ENCODE data around the gene COBLL1. TPM values are rescaled to one million over a fixed set of nuclear protein-coding genes. Genes with fewer than 3 reads are reported as not detected.

The COBLL1 gene
- total RNA-seq, 1 experiment from 2014 or later, result 47.0 TPM

DNA sequence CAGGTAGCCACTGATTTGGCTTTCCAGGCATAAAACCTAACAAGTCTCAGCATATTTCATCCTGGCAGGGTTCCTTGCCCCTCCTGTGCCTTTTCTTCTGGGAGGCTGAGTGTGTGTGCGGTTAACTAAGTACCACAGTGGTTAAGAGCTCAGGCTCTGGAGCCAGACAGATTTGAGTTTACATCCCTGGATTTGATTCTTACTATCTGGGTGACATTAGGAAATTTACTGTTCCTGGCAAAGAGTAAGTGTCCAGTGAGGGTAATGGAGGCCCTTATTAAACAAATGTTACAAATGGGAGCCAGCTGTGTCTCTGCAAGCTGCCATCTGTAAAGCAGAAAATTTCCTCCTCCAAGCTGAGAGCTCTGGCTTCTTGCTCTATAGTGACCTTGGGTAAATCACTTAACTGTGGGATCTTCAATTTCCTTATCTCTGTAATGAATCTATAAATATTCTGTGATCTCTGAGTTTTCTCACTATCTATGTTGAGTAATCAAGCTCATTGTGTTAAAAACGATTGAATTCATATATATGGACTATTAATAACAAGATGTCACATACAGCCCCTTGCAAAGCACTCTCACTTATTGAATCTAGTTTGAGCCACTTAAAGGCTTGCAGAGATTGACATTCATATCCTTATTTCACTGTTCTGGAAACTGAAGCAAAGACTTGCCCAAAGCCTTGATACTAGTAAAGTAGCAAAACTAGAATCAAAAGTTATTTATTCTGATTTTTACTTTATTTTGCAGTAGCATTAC lies 6.5 kb upstream of the COBLL1 start:
- DNase-seq (ENCODE audit: unreplicated experiment), result peak; percentile 73
- no peaks in the 10 kb centered on the region for H3K9me3 Mint-ChIP-seq (ENCODE audit: unreplicated experiment)
- no peak overlapping the region for H3K4me3 Mint-ChIP-seq (ENCODE audit: unreplicated experiment)
- CTCF ChIA-PET, result interaction anchor here (0.6 to 1.9 kb wide), 12 partner anchors 9 to 419 kb away, joined by 3 to 8 read pairs (median 4); no protein-coding TSS in a partner anchor
- H3K27me3 Mint-ChIP-seq (ENCODE audit: insufficient read depth, unreplicated experiment), result no peaks in the 10 kb centered on the region
- BruUV-seq (replicated peaks), result no TSS peak
- H3K4me1 Mint-ChIP-seq (ENCODE audit: insufficient read depth, unreplicated experiment), result peaks cover 21% of the 10 kb centered on the region
- peak overlapping the region; percentile 57 for H3K27ac Mint-ChIP-seq (ENCODE audit: low read depth, unreplicated experiment)
- peaks cover 5% of the 10 kb centered on the region for H3K36me3 Mint-ChIP-seq (ENCODE audit: insufficient read depth, unreplicated experiment)
- intact Hi-C loops (cut with micrococcal nuclease), result no loop called here
- TF ChIP-seq, protein P1, sequence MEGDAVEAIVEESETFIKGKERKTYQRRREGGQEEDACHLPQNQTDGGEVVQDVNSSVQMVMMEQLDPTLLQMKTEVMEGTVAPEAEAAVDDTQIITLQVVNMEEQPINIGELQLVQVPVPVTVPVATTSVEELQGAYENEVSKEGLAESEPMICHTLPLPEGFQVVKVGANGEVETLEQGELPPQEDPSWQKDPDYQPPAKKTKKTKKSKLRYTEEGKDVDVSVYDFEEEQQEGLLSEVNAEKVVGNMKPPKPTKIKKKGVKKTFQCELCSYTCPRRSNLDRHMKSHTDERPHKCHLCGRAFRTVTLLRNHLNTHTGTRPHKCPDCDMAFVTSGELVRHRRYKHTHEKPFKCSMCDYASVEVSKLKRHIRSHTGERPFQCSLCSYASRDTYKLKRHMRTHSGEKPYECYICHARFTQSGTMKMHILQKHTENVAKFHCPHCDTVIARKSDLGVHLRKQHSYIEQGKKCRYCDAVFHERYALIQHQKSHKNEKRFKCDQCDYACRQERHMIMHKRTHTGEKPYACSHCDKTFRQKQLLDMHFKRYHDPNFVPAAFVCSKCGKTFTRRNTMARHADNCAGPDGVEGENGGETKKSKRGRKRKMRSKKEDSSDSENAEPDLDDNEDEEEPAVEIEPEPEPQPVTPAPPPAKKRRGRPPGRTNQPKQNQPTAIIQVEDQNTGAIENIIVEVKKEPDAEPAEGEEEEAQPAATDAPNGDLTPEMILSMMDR (IDR thresholded peaks at IDR 0.05; ENCODE audit: unreplicated experiment), result no peak
- POLR2A ChIA-PET, result interaction anchor here (0.6 to 1.8 kb wide), 19 partner anchors 8 to 945 kb away, joined by 3 to 18 read pairs (median 5); no protein-coding TSS in a partner anchor

DNA sequence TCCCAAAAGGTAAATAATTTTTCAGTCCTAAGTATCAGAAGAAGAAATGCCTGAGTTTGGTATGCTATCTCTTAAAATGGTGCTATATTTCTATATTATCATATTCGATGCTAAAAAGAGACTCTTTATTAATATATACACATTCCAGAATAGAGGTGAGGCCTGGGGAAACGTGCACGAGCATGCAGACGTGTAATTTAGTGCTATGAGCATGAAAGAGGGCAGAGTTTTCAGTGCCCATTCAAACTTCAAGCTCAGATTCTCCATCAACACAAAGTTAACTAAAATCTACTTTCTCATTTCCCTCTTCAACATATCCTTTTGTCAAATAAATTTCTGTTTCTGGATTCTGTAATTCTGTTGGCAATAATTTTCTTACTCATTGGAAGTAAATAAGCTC lies 5.7 kb upstream of the COBLL1 start:
- TF ChIP-seq, protein P1 (IDR thresholded peaks at IDR 0.05; ENCODE audit: unreplicated experiment), result no peak
- ChIA-PET POLR2A (interaction anchor here (0.8 to 1.8 kb wide), 18 partner anchors 9 to 946 kb away, joined by 3 to 18 read pairs (median 6); no protein-coding TSS in a partner anchor), CTCF (interaction anchor here (0.6 to 1.9 kb wide), 8 partner anchors 10 to 131 kb away, joined by 3 to 8 read pairs (median 4); no protein-coding TSS in a partner anchor)
- Mint-ChIP-seq H3K4me1 (ENCODE audit: insufficient read depth, unreplicated experiment) (peaks cover 21% of the 10 kb centered on the region), H3K4me3 (ENCODE audit: unreplicated experiment) (no peak overlapping the region), H3K9me3 (ENCODE audit: unreplicated experiment) (no peaks in the 10 kb centered on the region), H3K27ac (ENCODE audit: low read depth, unreplicated experiment) (peak overlapping the region; percentile 57), H3K36me3 (ENCODE audit: insufficient read depth, unreplicated experiment) (peaks cover 5% of the 10 kb centered on the region), H3K27me3 (ENCODE audit: insufficient read depth, unreplicated experiment) (no peaks in the 10 kb centered on the region)
- intact Hi-C loops (cut with micrococcal nuclease), result no loop called here
- DNase-seq (ENCODE audit: unreplicated experiment), result no peak
- BruUV-seq (replicated peaks), result no TSS peak

DNA sequence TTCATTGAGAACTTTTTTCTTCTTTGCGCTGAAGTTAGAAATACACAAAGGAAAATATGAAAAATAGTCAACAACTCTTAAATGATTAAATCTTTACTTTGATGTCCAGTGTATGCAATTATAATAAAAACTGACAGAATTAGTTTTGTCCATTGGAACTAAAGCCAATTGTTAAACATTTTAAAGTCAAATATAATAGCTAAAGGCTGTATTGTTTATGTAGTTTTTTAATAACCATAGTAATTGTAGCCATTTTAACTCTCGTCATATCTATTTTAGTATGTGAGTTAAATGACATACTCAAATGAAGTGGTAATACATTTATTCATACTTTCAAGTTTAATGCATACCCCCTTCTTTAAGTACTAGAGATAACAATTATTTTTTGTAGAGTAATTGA lies 4.7 kb upstream of the COBLL1 start:
- intact Hi-C loops (cut with micrococcal nuclease), result no loop called here
- Mint-ChIP-seq H3K9me3 (ENCODE audit: unreplicated experiment) (no peaks in the 10 kb centered on the region), H3K27me3 (ENCODE audit: insufficient read depth, unreplicated experiment) (no peaks in the 10 kb centered on the region), H3K4me1 (ENCODE audit: insufficient read depth, unreplicated experiment) (peaks cover 21% of the 10 kb centered on the region), H3K27ac (ENCODE audit: low read depth, unreplicated experiment) (no peak overlapping the region), H3K4me3 (ENCODE audit: unreplicated experiment) (no peak overlapping the region), H3K36me3 (ENCODE audit: insufficient read depth, unreplicated experiment) (no peaks in the 10 kb centered on the region)
- ChIA-PET POLR2A (interaction anchor here (0.8 to 2.1 kb wide), 5 partner anchors 10 to 111 kb away, joined by 3 to 9 read pairs (median 7); no protein-coding TSS in a partner anchor), CTCF (interaction anchor here (1.0 to 1.6 kb wide), 3 partner anchors 15 to 108 kb away, joined by 3 read pairs; no protein-coding TSS in a partner anchor)
- BruUV-seq (replicated peaks), result no TSS peak
- TF ChIP-seq, protein P1 (IDR thresholded peaks at IDR 0.05; ENCODE audit: unreplicated experiment), result no peak
- no peak for DNase-seq (ENCODE audit: unreplicated experiment)

DNA sequence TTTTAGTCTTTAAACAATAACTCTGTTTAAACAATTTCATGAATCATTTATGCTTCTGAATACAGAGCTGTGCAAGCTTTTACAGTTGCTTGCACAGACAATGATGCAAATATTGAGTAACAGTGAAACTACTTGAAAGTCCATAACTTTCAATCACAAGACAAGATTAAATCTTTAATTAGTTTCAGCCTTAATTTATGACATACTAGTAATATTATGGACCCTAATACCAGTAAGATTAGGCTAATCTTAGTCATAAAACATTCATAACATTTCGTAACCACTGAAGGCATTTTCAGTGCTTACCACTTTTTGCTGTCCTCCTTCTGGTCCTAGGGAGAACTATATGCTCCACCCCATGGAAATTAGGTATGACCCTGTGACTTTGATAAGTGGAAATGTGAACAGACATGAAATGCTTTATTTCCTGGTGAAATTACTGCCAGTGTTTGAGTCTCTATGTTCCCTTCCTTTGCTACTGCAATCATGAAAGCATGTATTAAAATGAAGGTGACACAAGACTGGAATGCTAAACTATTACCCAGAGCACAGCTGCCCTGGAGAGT lies 1.8 kb upstream of the COBLL1 start:
- DNase-seq (ENCODE audit: unreplicated experiment), result peak; percentile 27
- BruUV-seq (replicated peaks), result no TSS peak
- no peak overlapping the region for H3K27ac Mint-ChIP-seq (ENCODE audit: low read depth, unreplicated experiment)
- intact Hi-C loops (cut with micrococcal nuclease), result loop anchor here (5.0 kb wide), 2 partner anchors 61 to 124 kb away; no protein-coding TSS in a partner anchor
- TF ChIP-seq, protein P1 (IDR thresholded peaks at IDR 0.05; ENCODE audit: unreplicated experiment), result no peak
- CTCF ChIA-PET, result interaction anchor here (0.6 to 3.6 kb wide), 13 partner anchors 16 to 103 kb away, joined by 3 to 49 read pairs (median 5); no protein-coding TSS in a partner anchor
- POLR2A ChIA-PET, result interaction anchor here (0.6 to 5.5 kb wide), 12 partner anchors 16 to 104 kb away, joined by 3 to 65 read pairs (median 20); no protein-coding TSS in a partner anchor
- peaks cover 7% of the 10 kb centered on the region for H3K36me3 Mint-ChIP-seq (ENCODE audit: insufficient read depth, unreplicated experiment)
- no peak overlapping the region for H3K4me3 Mint-ChIP-seq (ENCODE audit: unreplicated experiment)
- H3K4me1 Mint-ChIP-seq (ENCODE audit: insufficient read depth, unreplicated experiment), result peaks cover 14% of the 10 kb centered on the region
- H3K9me3 Mint-ChIP-seq (ENCODE audit: unreplicated experiment), result no peaks in the 10 kb centered on the region
- H3K27me3 Mint-ChIP-seq (ENCODE audit: insufficient read depth, unreplicated experiment), result no peaks in the 10 kb centered on the region

Data from MCF 10A (cell line).